Gastrocnemius medialis (tissue), 4 donors: ENCODE data around the gene COX10.

Experiments
- CTCF ChIP-seq, 5 experiments: fragments of 450-650 bp in 3 of 5; fragments of 200-600 bp in 2 of 5; sonication (generic) in 2 of 5; IDR thresholded peaks in 4 of 5; conservative IDR thresholded peaks in 1 of 5; 1 replicate in 4 of 5; 2 replicates in 1 of 5; pipeline ENCODE4 v1.5.1; 2016 to 2019; ENCODE audit warnings: antibody characterized with exemption in 5 of 5, mild to moderate bottlenecking in 3 of 5, moderate library complexity in 3 of 5
- POLR2A ChIP-seq, 2 donors: fragments of 450-650 bp; IDR thresholded peaks; one replicate each; pipeline ENCODE4 v1.6.1; 2017; ENCODE audit warnings: antibody characterized with exemption in 2 of 2, mild to moderate bottlenecking in 2 of 2, moderate library complexity in 2 of 2

DNA sequence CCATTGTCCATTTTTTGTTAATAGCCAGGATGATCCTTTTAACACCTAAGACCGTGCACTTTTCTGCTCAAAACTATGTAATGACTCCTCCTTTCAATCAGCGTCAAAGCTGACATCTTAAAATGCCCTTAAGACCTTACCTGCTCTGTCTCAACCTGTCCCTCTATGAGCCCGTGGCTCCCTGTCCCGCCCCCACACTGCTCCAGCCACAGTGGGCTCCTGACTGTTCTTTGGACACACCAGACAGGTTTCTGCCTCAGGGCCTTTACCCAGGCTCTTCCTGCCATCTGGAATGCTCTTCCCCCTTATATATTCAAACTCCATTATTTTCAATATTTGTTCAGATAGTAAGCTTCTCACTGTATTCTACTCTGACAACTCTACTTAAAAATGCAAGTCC, 153.3 kb downstream of the COX10 start:
- TF ChIP-seq POLR2A (IDR thresholded peaks at IDR 0.05) (no peak), CTCF (IDR thresholded peaks at IDR 0.05 in 4 of 5, conservative IDR thresholded peaks at IDR 0.05 in 1 of 5) (no peak)
